ENCODE data around the gene FCN1.

Gene FCN1

DNA sequence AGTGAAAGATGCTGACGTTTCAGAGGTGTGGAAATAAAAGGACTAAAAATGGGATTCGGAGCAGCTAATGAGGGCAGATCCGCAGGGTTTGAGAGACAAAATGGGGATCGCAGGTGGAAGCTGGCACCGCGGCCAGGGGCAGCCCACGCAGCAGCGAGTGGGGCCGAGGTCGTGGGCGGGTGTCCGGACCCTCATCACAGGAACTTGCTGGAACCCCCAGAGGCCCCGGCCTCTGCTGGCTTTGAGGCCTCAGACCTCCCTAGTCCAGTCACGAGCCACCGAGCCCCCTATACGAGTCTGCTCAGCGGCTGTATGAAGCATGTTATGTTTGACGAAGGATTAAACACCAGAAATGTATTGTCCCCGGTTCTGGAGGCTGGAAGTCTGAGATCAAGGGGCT is 45.8 kb upstream of the FCN1 start:
- no peaks in the 10 kb centered on the region for H3K4me1 ChIP-seq (ENCODE audit: low read length)
- H3K9me3 ChIP-seq (replicated peaks; ENCODE audit: insufficient read depth, low read length) = no peaks in the 10 kb centered on the region
- H3K27me3 ChIP-seq (replicated peaks; ENCODE audit: insufficient read depth, low read length) = peaks cover 99% of the 10 kb centered on the region
- TF ChIP-seq EZH2phosphoT487 (IDR thresholded peaks at IDR 0.05; ENCODE audit: low read length) (no peak), EZH2 (optimal IDR thresholded peaks at IDR 0.05; ENCODE audit: low read depth, low read length) (no peak)
- TF ChIP-seq, protein P1, sequence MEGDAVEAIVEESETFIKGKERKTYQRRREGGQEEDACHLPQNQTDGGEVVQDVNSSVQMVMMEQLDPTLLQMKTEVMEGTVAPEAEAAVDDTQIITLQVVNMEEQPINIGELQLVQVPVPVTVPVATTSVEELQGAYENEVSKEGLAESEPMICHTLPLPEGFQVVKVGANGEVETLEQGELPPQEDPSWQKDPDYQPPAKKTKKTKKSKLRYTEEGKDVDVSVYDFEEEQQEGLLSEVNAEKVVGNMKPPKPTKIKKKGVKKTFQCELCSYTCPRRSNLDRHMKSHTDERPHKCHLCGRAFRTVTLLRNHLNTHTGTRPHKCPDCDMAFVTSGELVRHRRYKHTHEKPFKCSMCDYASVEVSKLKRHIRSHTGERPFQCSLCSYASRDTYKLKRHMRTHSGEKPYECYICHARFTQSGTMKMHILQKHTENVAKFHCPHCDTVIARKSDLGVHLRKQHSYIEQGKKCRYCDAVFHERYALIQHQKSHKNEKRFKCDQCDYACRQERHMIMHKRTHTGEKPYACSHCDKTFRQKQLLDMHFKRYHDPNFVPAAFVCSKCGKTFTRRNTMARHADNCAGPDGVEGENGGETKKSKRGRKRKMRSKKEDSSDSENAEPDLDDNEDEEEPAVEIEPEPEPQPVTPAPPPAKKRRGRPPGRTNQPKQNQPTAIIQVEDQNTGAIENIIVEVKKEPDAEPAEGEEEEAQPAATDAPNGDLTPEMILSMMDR (IDR thresholded peaks at IDR 0.05; ENCODE audit: low read length) = no peak
- no peaks in the 10 kb centered on the region for H3K9me2 ChIP-seq (replicated peaks; ENCODE audit: insufficient read depth, low read length)
- H3K4me3 ChIP-seq (ENCODE audit: low read length) = no peak overlapping the region
- H4K20me1 ChIP-seq (ENCODE audit: insufficient read depth, low read length) = no peaks in the 10 kb centered on the region
- no peak overlapping the region for H2AFZ ChIP-seq (ENCODE audit: low read length)
- no peak overlapping the region for H3K27ac ChIP-seq (ENCODE audit: low read length)
- H3K9ac ChIP-seq (ENCODE audit: low read length) = no peak overlapping the region
- H3F3A ChIP-seq (ENCODE audit: insufficient read depth, low read length) = no peaks in the 10 kb centered on the region
- H3K4me2 ChIP-seq (ENCODE audit: low read depth, low read length) = no peak overlapping the region
- DNase-seq = no peak
- H3K79me2 ChIP-seq (ENCODE audit: low read length) = no peaks in the 10 kb centered on the region
- H3K36me3 ChIP-seq (replicated peaks; ENCODE audit: insufficient read depth, low read length) = no peaks in the 10 kb centered on the region

DNA sequence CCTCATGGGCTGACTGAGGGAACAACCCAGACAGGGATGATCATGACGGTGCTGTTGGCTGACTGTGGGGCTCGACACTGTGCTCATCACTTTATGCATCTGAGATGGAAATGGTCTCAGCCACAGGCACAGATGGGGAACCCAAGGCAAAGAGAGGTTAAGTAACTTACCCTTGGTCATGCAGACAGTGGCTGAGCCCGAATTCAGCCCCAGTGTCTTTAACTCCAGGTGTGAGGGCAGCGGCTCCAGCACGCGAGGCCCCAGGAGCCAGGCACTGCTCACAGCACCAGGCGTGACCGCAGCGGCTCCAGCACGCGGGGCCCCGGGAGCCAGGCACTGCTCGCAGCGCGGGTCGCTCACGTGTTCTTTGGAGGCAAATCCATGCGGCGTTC is 45.3 kb upstream of the FCN1 start:
- peaks cover 99% of the 10 kb centered on the region for H3K27me3 ChIP-seq (replicated peaks; ENCODE audit: insufficient read depth, low read length)
- DNase-seq = no peak
- H3K27ac ChIP-seq (ENCODE audit: low read length) = no peak overlapping the region

DNA sequence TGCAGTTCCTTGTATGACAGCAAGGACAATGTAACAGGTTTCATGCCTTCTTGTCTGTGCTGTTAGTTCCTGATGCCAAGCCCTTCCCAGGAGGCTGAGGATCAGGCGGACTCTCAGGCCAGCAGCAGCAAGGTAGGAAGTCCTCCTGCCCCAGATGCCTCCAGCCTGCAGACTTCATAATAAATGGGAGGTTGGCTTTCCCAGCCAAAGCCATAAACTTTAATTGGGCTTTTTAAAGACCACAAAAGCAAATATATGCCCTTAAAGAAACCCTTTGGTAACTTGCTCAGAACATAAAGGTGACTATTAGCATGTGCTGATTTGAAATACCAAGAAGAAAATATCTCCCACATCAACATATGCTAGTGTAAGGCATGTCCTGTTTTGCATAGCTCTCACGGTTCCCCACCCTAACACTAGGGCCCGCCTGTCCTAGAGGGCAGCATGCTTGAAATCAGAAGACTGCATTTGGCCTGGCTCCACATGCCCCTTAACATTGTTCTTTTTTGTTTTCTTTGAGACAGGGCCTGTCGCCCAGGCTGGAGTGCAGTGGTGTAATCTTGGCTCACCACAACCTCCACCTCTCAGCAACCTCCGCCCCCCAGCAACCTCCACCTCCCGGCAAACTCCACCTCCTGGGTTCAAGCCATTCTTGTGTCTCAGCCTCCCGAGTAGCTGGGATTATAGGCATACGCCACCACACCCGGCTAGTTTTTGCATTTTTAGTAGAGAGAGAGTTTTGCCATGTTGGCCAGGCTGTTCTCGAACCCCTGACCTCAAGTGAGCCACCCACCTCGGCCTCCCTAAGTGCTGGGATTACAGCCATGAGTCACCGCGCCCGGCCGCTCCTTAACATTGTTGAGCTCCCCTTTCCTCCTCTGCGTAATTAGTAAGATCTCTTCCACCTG is 44.6 kb upstream of the FCN1 start:
- Histone ChIP-seq H3K36me3 (replicated peaks; ENCODE audit: insufficient read depth, low read length) (no peaks in the 10 kb centered on the region), H3K9me2 (replicated peaks; ENCODE audit: insufficient read depth, low read length) (no peaks in the 10 kb centered on the region), H3K4me3 (ENCODE audit: low read length) (no peak overlapping the region), H2AFZ (ENCODE audit: low read length) (no peak overlapping the region), H3K27ac (ENCODE audit: low read length) (no peak overlapping the region), H3K4me2 (ENCODE audit: low read depth, low read length) (no peak overlapping the region), H4K20me1 (ENCODE audit: insufficient read depth, low read length) (no peaks in the 10 kb centered on the region), H3K9ac (ENCODE audit: low read length) (no peak overlapping the region), H3F3A (ENCODE audit: insufficient read depth, low read length) (no peaks in the 10 kb centered on the region), H3K79me2 (ENCODE audit: low read length) (no peaks in the 10 kb centered on the region), H3K4me1 (ENCODE audit: low read length) (no peaks in the 10 kb centered on the region), H3K9me3 (replicated peaks; ENCODE audit: insufficient read depth, low read length) (no peaks in the 10 kb centered on the region), H3K27me3 (replicated peaks; ENCODE audit: insufficient read depth, low read length) (peaks cover 99% of the 10 kb centered on the region)
- TF ChIP-seq EZH2phosphoT487 (IDR thresholded peaks at IDR 0.05; ENCODE audit: low read length) (no peak), EZH2 (optimal IDR thresholded peaks at IDR 0.05; ENCODE audit: low read depth, low read length) (no peak)
- TF ChIP-seq, protein P1 (IDR thresholded peaks at IDR 0.05; ENCODE audit: low read length) = no peak
- DNase-seq = no peak

More for the DNA sequence above, 45.3 kb upstream of the FCN1 start:
- H3K9me3 ChIP-seq (replicated peaks; ENCODE audit: insufficient read depth, low read length) = no peaks in the 10 kb centered on the region
- H2AFZ ChIP-seq (ENCODE audit: low read length) = no peak overlapping the region
- no peak overlapping the region for H3K4me2 ChIP-seq (ENCODE audit: low read depth, low read length)
- no peak overlapping the region for H3K9ac ChIP-seq (ENCODE audit: low read length)
- H3K79me2 ChIP-seq (ENCODE audit: low read length) = no peaks in the 10 kb centered on the region
- H3K4me3 ChIP-seq (ENCODE audit: low read length) = no peak overlapping the region
- H3F3A ChIP-seq (ENCODE audit: insufficient read depth, low read length) = no peaks in the 10 kb centered on the region
- H3K4me1 ChIP-seq (ENCODE audit: low read length) = no peaks in the 10 kb centered on the region
- TF ChIP-seq EZH2phosphoT487 (IDR thresholded peaks at IDR 0.05; ENCODE audit: low read length) (no peak), EZH2 (optimal IDR thresholded peaks at IDR 0.05; ENCODE audit: low read depth, low read length) (no peak)
- TF ChIP-seq, protein P1 (IDR thresholded peaks at IDR 0.05; ENCODE audit: low read length) = no peak
- no peaks in the 10 kb centered on the region for H4K20me1 ChIP-seq (ENCODE audit: insufficient read depth, low read length)
- no peaks in the 10 kb centered on the region for H3K36me3 ChIP-seq (replicated peaks; ENCODE audit: insufficient read depth, low read length)
- H3K9me2 ChIP-seq (replicated peaks; ENCODE audit: insufficient read depth, low read length) = no peaks in the 10 kb centered on the region
